CD4-positive, alpha-beta T cell treated with Interleukin-6 at 100 ng/mL for 8 hours (primary cell): ENCODE data around the gene MBD2.

Experiments used
- DNase-seq: peaks from one replicate; pipeline ENCODE4 v3.0.0-alpha.2; 2020; ENCODE audit warnings: mixed read lengths, low spot score

MBD2 gene

GRCh38 chr18:54193786-54194185, 30.7 kb downstream of the MBD2 start:
- DNase-seq = no peak

GRCh38 chr18:54192900-54193299, 31.6 kb downstream of the MBD2 start:
- DNase-seq = no peak

GRCh38 chr18:54192415-54192814, 32.1 kb downstream of the MBD2 start:
- no peak for DNase-seq

- DNase-seq = no peak
These were observed 33.1 kb downstream of the MBD2 start for GRCh38 chr18:54191352-54191751.

- DNase-seq = no peak
These were observed 37.1 kb downstream of the MBD2 start for GRCh38 chr18:54187372-54187771.

- no peak for DNase-seq
These were observed 39.6 kb downstream of the MBD2 start for GRCh38 chr18:54184836-54185235.

- no peak for DNase-seq
These were observed 41.1 kb downstream of the MBD2 start for GRCh38 chr18:54183390-54183789.

GRCh38 chr18:54181856-54182602, 42.4 kb downstream of the MBD2 start:
- no peak for DNase-seq

- no peak for DNase-seq
These were observed 50.4 kb downstream of the MBD2 start for GRCh38 chr18:54173980-54174630.

- DNase-seq = no peak
These were observed 51.2 kb downstream of the MBD2 start for GRCh38 chr18:54173250-54173649.

GRCh38 chr18:54169431-54170403, 54.8 kb downstream of the MBD2 start:
- no peak for DNase-seq

GRCh38 chr18:54165450-54165849, 59.0 kb downstream of the MBD2 start:
- DNase-seq = no peak

GRCh38 chr18:54163453-54163852, 61.0 kb downstream of the MBD2 start:
- DNase-seq = no peak

- DNase-seq = no peak
These were observed 62.0 kb downstream of the MBD2 start for GRCh38 chr18:54162431-54162830.

- DNase-seq = no peak
These were observed 63.2 kb downstream of the MBD2 start for GRCh38 chr18:54161267-54161666.

GRCh38 chr18:54159906-54160305, 64.6 kb downstream of the MBD2 start:
- DNase-seq = no peak

GRCh38 chr18:54157646-54158385, 66.7 kb downstream of the MBD2 start:
- DNase-seq = no peak

- DNase-seq = no peak
These were observed 69.1 kb downstream of the MBD2 start for GRCh38 chr18:54155412-54155811.

- DNase-seq = no peak
These were observed 70.2 kb downstream of the MBD2 start for GRCh38 chr18:54154231-54154630.

GRCh38 chr18:54151376-54151775, 73.1 kb downstream of the MBD2 start:
- no peak for DNase-seq

GRCh38 chr18:54150226-54150625, 74.2 kb downstream of the MBD2 start:
- no peak for DNase-seq
